Colon (tissue), 2 donors: ENCODE measurements around the gene TMEM165.
"Not testable (repeated sequence)": the region's sequence is repeated elsewhere in the genome, so short reads cannot be mapped to it uniquely, and the experiment has no call there.

ENCODE experiments used
- FAIRE-seq: peaks from 2 replicates; lab custom pipeline; 2012; peaks lifted over from hg19 to GRCh38; lab: Jason Lieb, UNC
- donor health status: control.
- donor health status: control.

TMEM165 gene

GRCh38 chr4:55395529-55396307 is at the start of gene TMEM165:
Gene TMEM165, plus strand, starts transcription at chr4:55395957. Its CDS starts 233 bp downstream, at chr4:55396190.
- no peak for FAIRE-seq

- no peak for FAIRE-seq
Observed at GRCh38 chr4:55345980-55346850, 49.5 kb upstream of the TMEM165 start, which contains the start of gene SRD5A3. Gene SRD5A3, plus strand, starts transcription at chr4:55346242. Its CDS starts 95 bp downstream, at chr4:55346337.

- FAIRE-seq: no peak
Observed at GRCh38 chr4:55346851-55347255, 48.9 kb upstream of the TMEM165 start.

GRCh38 chr4:55347610-55348228 is 48.0 kb upstream of the TMEM165 start:
- FAIRE-seq: no peak

GRCh38 chr4:55348466-55348865 is 47.3 kb upstream of the TMEM165 start:
- no peak for FAIRE-seq

GRCh38 chr4:55350870-55351269 is 44.9 kb upstream of the TMEM165 start:
- not testable (repeated sequence) for FAIRE-seq

- no peak for FAIRE-seq
Observed at GRCh38 chr4:55351824-55352223, 43.9 kb upstream of the TMEM165 start.

- no peak for FAIRE-seq
Observed at GRCh38 chr4:55352726-55353125, 43.0 kb upstream of the TMEM165 start.

GRCh38 chr4:55353228-55353747 is 42.5 kb upstream of the TMEM165 start:
- FAIRE-seq: not testable (repeated sequence)

- FAIRE-seq: no peak
Observed at GRCh38 chr4:55354648-55355047, 41.1 kb upstream of the TMEM165 start.

- FAIRE-seq: no peak
Observed at GRCh38 chr4:55355555-55355954, 40.2 kb upstream of the TMEM165 start.

GRCh38 chr4:55356991-55357461 is 38.7 kb upstream of the TMEM165 start:
- FAIRE-seq: no peak

GRCh38 chr4:55358246-55358645 is 37.5 kb upstream of the TMEM165 start:
- no peak for FAIRE-seq

- FAIRE-seq: no peak
Observed at GRCh38 chr4:55358668-55359067, 37.1 kb upstream of the TMEM165 start.

GRCh38 chr4:55359397-55359916 is 36.3 kb upstream of the TMEM165 start:
- FAIRE-seq: no peak

- not testable (repeated sequence) for FAIRE-seq
Observed at GRCh38 chr4:55362938-55363337, 32.8 kb upstream of the TMEM165 start.

GRCh38 chr4:55363691-55364351 is 31.9 kb upstream of the TMEM165 start:
- FAIRE-seq: no peak

- FAIRE-seq: no peak
Observed at GRCh38 chr4:55364691-55365344, 30.9 kb upstream of the TMEM165 start.

GRCh38 chr4:55365345-55365728 is 30.4 kb upstream of the TMEM165 start:
- no peak for FAIRE-seq

- FAIRE-seq: no peak
Observed at GRCh38 chr4:55366621-55367020, 29.1 kb upstream of the TMEM165 start.
